GM12878 (cell line): ENCODE data around the gene MYOM3. TPM values are rescaled to one million over a fixed set of nuclear protein-coding genes. Genes with fewer than 3 reads are reported as not detected.

ENCODE experiments used
- ATAC-seq: fragments of 200-7000 bp; cut with Tn5 transposase; 3 replicates; pipeline ENCODE4 v1.9.1; 2020; ENCODE audit warnings: mild to moderate bottlenecking, moderate library complexity
- BruUV-seq: library from RNA; stranded (reverse); fragments of 400-500 nt; replicated peaks from 2 replicates; lab custom pipeline; 2021; lab: Mats Ljungman, UMichigan
- CTCF ChIA-PET: fragments of 300-600 bp; sonication (Branson Sonifier 250); formaldehyde crosslinking; extraction: SDS; loops from one replicate; lab custom pipeline; 2021; ENCODE audit warnings: inconsistent platforms; lab: Yijun Ruan, JAX
- POLR2A ChIA-PET: fragments of 350-600 bp; formaldehyde crosslinking; extraction: SDS; loops from one replicate; lab custom pipeline; 2021; ENCODE audit warnings: inconsistent platforms; lab: Charles Lee
- RAD21 ChIA-PET: fragments of 300-600 bp; sonication (Branson Sonifier 250); formaldehyde crosslinking; loops from one replicate; lab custom pipeline; 2023; ENCODE audit warnings: antibody characterized with exemption; ENCODE audit not compliant: unreplicated experiment; lab: Charles Lee
- SMC1A ChIA-PET: fragments of 300-600 bp; sonication (Branson Sonifier 250); formaldehyde crosslinking; loops from one replicate; lab custom pipeline; 2023; ENCODE audit not compliant: unreplicated experiment, uncharacterized antibody; lab: Charles Lee
- DNase-seq: peaks from one replicate; pipeline ENCODE4 v3.0.0-alpha.2; 2011; ENCODE audit warnings: low read depth, low spot score
- FAIRE-seq: peaks from 3 replicates; lab custom pipeline; 2011; peaks lifted over from hg19 to GRCh38; lab: Jason Lieb, UNC
- H2AFZ ChIP-seq: 2 replicates; pipeline ENCODE4 v1.6.0; 2011; ENCODE audit warnings: low read depth, low read length, control low read depth; ENCODE audit not compliant: control insufficient read depth
- H3K27ac ChIP-seq: 2 replicates; pipeline ENCODE4 v1.5.1; 2011; ENCODE audit warnings: control low read depth; ENCODE audit not compliant: control insufficient read depth, insufficient read depth
- H3K27me3 ChIP-seq, 2 experiments: replicated peaks in 1 of 2; 2 replicates each; pipeline versions ENCODE4 v1.6.0 to v1.6.1; 2011; ENCODE audit warnings: low read length in 1 of 2; ENCODE audit not compliant: control insufficient read depth in 2 of 2, insufficient read depth in 2 of 2
- H3K36me3 ChIP-seq, 2 experiments: 2 replicates each; pipeline ENCODE4 v1.5.1; 2011; ENCODE audit warnings: low read length in 1 of 2; ENCODE audit not compliant: control insufficient read depth in 2 of 2, insufficient read depth in 2 of 2
- H3K4me1 ChIP-seq: 2 replicates; pipeline ENCODE4 v1.6.1; 2011; ENCODE audit warnings: mild to moderate bottlenecking, low read length, moderate library complexity, mixed read lengths; ENCODE audit not compliant: control insufficient read depth, insufficient read depth
- H3K4me2 ChIP-seq: 2 replicates; pipeline ENCODE4 v1.6.0; 2011; ENCODE audit warnings: control low read depth; ENCODE audit not compliant: control insufficient read depth, insufficient read depth
- H3K4me3 ChIP-seq: fragments of 200-600 bp; sonication (generic); 2 replicates; pipeline ENCODE4 v1.5.1; 2016
- H3K79me2 ChIP-seq: 2 replicates; pipeline ENCODE4 v1.6.0; 2011; ENCODE audit warnings: low read length; ENCODE audit not compliant: control insufficient read depth, insufficient read depth
- H3K9ac ChIP-seq: 2 replicates; pipeline ENCODE4 v1.8.0; 2011; ENCODE audit warnings: low read length, control low read depth, mixed read lengths; ENCODE audit not compliant: control insufficient read depth, insufficient read depth
- H3K9me3 ChIP-seq: replicated peaks from 3 replicates; pipeline ENCODE4 v1.5.1; 2011; ENCODE audit warnings: mild to moderate bottlenecking, low read length; ENCODE audit not compliant: control insufficient read depth, insufficient read depth
- H4K20me1 ChIP-seq: 2 replicates; pipeline ENCODE4 v1.6.0; 2011; ENCODE audit not compliant: control insufficient read depth, insufficient read depth
- BRCA1 ChIP-seq: IDR thresholded peaks from 2 replicates; pipeline ENCODE4 v1.6.1; 2011; ENCODE audit warnings: low read depth, low read length, improper control_type of control experiment
- E2F8 ChIP-seq: fragments of 450-650 bp; IDR thresholded peaks from 2 replicates; pipeline ENCODE4 v1.6.1; 2018; ENCODE audit warnings: mild to moderate bottlenecking, low read depth, moderate library complexity; ENCODE audit not compliant: partially characterized antibody
- JUND ChIP-seq: IDR thresholded peaks from 2 replicates; pipeline ENCODE4 v1.6.1; 2012; ENCODE audit warnings: low read depth, mild to moderate bottlenecking, low read length, improper control_type of control experiment, moderate library complexity
- MXI1 ChIP-seq: fragments of 150-350 bp; IDR thresholded peaks from 2 replicates; pipeline ENCODE4 v1.6.1; 2011; ENCODE audit warnings: low read depth, mild to moderate bottlenecking, inconsistent platforms, low read length, improper control_type of control experiment
- NKRF ChIP-seq: fragments of 450-650 bp; conservative IDR thresholded peaks from 2 replicates; pipeline ENCODE4 v1.6.1; 2017; ENCODE audit warnings: mild to moderate bottlenecking, moderate library complexity
- PAX5 ChIP-seq: IDR thresholded peaks from 2 replicates; pipeline ENCODE4 v1.6.1; 2011; ENCODE audit warnings: low read depth, low read length, borderline replicate concordance
- RAD21 ChIP-seq: IDR thresholded peaks from 2 replicates; pipeline ENCODE4 v1.6.1; 2011; ENCODE audit warnings: mild to moderate bottlenecking, low read depth, low read length, moderate library complexity; ENCODE audit not compliant: insufficient read depth
- RELA ChIP-seq: fragments of 450-650 bp; IDR thresholded peaks from 2 replicates; pipeline ENCODE4 v1.8.0; 2014; ENCODE audit warnings: borderline replicate concordance; ENCODE audit not compliant: partially characterized antibody
- SREBF1 ChIP-seq: IDR thresholded peaks from 2 replicates; pipeline ENCODE4 v1.6.1; 2012; ENCODE audit warnings: mild to moderate bottlenecking, low read length
- ZNF24 ChIP-seq: fragments of 450-650 bp; IDR thresholded peaks from 2 replicates; pipeline ENCODE4 v1.6.1; 2017; ENCODE audit warnings: antibody characterized with exemption, mild to moderate bottlenecking
- WGBS: methylation state at CpG from one replicate; pipeline ENCODE4 v1.1.6; 2016; ENCODE audit warnings: low lambda C conversion rate; ENCODE audit not compliant: insufficient replicate concordance, insufficient coverage; ENCODE audit errors: missing lambda C conversion rate; 5-methylcytosine and 5-hydroxymethylcytosine counted together
- in situ Hi-C: fragments of 300-500 bp; cut with MboI; formaldehyde crosslinking; loops from 9 replicates; pipeline ENCODE4 v1.14.3; 2018; ENCODE audit warnings: mixed read lengths
- intact Hi-C: fragments of 100-400 bp; cut with micrococcal nuclease; formaldehyde crosslinking; loops from one replicate; pipeline ENCODE4 v1.14.2; 2022; ENCODE audit not compliant: unreplicated experiment
- polyA plus RNA-seq, 11 experiments: library from polyadenylated mRNA; depleted of rRNA in 4 of 11; unstranded in 6 of 11; stranded (reverse) in 5 of 11; fragments of >200 nt; fragmentation: Nextera tagmentation in 4 of 11; fragmentation: Illumina TruSeq in 1 of 11; extraction: Ambion mirVana in 4 of 11; extraction: Trizol in 1 of 11; gene quantifications; 1 replicate in 1 of 11; 2 replicates in 10 of 11; pipeline versions ENCODE4 v1.2.1 to v1.2.3, GENCODE V29; 2011 to 2016; ENCODE audit warnings: inconsistent platforms in 2 of 11, missing spikeins in 2 of 11, low read depth in 1 of 11
- total RNA-seq, 4 experiments: library from RNA; depleted of rRNA in 3 of 4; stranded (reverse); fragments of >200 nt in 3 of 4; fragmentation: Illumina TruSeq in 1 of 4; extraction: Trizol in 1 of 4; gene quantifications; 2 replicates each; pipeline versions ENCODE4 v1.2.1 to v1.2.3, GENCODE V29; 2013 to 2021
- TF ChIP-seq, protein P1 (sequence below): fragments of 450-650 bp; formaldehyde crosslinking; IDR thresholded peaks from 2 replicates; pipeline ENCODE4 v1.5.0; 2022; ENCODE audit warnings: mild to moderate bottlenecking, missing genetic modification characterization

The MYOM3 gene
- total and polyA plus RNA-seq, 10 of the 15 experiments (the other 5 are each of a cell fraction or from before 2014, with no cell fraction given), result 0.06 TPM; not detected in 9

DNA sequence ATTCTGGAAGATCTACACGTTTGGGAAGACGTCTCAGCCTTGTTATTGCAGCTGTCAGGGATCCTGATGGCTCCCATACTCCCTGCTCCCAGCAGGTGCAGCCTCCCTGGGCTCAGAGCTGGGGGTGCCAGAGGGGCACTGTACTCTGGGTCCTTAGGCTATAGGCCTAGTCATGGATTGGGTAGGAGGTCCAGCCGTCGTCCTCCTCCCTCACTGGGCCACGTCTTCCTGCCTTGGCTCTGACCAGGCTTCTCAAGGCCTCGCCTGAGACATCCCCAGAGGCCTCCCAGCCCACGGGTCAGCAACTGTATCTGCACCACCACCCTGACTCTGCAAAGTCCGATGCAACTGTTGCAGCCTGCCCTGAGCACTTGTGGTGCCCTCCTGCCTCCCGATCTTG is 18.2 kb downstream of the MYOM3 start:
- Histone ChIP-seq H3K4me1 (no peaks in the 10 kb centered on the region), H3K27ac (no peak overlapping the region), H3K36me3 (no peaks in the 10 kb centered on the region), H3K9ac (no peak overlapping the region), H3K4me3 (no peak overlapping the region), H3K79me2 (no peaks in the 10 kb centered on the region), H3K27me3 (no peaks in the 10 kb centered on the region; a peak in 1 of 4 replicates), H3K9me3 (no peaks in the 10 kb centered on the region), H4K20me1 (no peaks in the 10 kb centered on the region), H3K4me2 (no peak overlapping the region), H2AFZ (no peak overlapping the region)
- CTCF ChIA-PET, result interaction anchor here (0.6 kb wide), 1 partner anchor 114 kb away, joined by 3 read pairs; the partner anchor contains the start of gene SRSF10
- BruUV-seq, result no TSS peak
- RAD21 ChIA-PET, result no interaction called here
- POLR2A ChIA-PET, result no interaction called here
- ATAC-seq (no peak), DNase-seq (no peak), FAIRE-seq (no peak)
- in situ Hi-C loops, result no loop called here
- 8% methylated on average over 9 of the region's 9 CpGs for WGBS
- SMC1A ChIA-PET, result no interaction called here
- intact Hi-C loops, result no loop called here
- TF ChIP-seq SREBF1 (no peak), E2F8 (no peak), RAD21 (no peak), BRCA1 (no peak), RELA (no peak), ZNF24 (no peak), MXI1 (no peak), NKRF (no peak), PAX5 (no peak), JUND (no peak)
- TF ChIP-seq, protein P1, sequence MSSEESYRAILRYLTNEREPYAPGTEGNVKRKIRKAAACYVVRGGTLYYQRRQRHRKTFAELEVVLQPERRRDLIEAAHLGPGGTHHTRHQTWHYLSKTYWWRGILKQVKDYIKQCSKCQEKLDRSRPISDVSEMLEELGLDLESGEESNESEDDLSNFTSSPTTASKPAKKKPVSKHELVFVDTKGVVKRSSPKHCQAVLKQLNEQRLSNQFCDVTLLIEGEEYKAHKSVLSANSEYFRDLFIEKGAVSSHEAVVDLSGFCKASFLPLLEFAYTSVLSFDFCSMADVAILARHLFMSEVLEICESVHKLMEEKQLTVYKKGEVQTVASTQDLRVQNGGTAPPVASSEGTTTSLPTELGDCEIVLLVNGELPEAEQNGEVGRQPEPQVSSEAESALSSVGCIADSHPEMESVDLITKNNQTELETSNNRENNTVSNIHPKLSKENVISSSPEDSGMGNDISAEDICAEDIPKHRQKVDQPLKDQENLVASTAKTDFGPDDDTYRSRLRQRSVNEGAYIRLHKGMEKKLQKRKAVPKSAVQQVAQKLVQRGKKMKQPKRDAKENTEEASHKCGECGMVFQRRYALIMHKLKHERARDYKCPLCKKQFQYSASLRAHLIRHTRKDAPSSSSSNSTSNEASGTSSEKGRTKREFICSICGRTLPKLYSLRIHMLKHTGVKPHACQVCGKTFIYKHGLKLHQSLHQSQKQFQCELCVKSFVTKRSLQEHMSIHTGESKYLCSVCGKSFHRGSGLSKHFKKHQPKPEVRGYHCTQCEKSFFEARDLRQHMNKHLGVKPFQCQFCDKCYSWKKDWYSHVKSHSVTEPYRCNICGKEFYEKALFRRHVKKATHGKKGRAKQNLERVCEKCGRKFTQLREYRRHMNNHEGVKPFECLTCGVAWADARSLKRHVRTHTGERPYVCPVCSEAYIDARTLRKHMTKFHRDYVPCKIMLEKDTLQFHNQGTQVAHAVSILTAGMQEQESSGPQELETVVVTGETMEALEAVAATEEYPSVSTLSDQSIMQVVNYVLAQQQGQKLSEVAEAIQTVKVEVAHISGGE (CRISPR knock-in tag), result no peak
